ENCODE measurements around the gene SPATA12.

The SPATA12 gene, protein sequence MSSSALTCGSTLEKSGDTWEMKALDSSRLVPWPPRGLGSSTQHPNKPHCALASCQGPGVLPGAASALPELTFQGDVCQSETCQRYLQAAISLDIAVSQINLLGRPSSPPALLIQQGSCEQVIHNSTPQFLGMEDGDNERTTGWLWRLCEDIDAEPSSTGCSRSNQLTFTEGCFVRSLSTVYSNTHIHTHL
- 0 reads per million in 2 donors for total RNA-seq

DNA sequence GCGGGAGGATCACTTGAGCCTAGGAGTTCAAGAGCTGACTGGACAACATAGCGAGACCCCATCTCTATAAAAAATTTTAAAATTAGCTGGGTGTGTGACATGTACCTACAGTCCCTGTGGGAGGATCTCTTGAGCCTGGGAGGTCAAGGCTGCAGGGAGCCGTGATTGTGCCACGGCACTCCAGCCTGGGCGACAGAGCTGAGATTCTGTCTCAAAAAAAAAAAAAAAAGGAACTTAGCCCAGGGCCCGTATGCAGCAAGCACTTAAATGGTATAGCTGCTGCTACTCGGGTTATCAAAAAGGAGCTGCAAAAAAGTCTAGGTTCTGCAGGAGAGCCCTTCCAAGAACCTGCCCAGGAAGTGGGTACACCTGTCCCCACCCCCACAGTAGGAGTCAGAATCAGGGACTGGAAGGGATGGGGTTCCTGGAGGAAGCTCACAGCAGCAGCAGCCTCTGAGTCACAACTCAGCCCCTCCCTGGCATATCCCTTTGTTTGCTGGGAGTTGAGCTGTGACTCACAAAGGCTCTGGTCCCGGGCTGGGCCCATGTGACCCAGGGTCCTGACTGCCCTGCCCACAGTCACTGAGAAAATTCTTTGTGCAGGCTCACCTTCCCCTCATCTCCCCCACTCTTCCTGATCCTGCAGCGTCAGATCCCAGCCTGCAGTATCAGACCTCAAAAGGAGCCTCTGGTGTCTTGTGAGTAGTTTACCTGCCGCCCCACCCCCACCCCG is at the start of gene SPATA12:
Gene SPATA12 (plus strand): TSS at position 576 of the 733 bp plus-strand sequence. CDS start 13,031 bp downstream, outside the sequence.
- DNase-seq = no peak

DNA sequence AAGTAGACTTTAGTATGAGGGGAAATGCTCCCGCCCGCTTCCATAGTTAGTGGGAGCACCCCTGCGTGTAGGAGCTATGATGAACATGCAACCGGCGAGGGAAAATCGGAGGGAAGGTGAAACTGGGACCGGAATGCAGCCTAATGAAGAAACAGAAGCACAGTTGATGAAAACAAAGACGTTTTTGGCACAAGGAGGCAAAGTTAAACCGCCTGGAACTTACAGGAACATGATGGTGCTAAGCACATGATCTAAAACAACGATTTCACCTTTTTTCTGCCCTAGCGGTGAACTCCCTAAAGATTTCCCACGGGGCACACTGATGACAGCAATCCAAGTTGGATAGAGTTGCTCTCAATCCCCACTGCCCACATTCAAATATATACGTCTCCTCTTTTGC is 49.4 kb upstream of the SPATA12 start:
- DNase-seq = no peak

DNA sequence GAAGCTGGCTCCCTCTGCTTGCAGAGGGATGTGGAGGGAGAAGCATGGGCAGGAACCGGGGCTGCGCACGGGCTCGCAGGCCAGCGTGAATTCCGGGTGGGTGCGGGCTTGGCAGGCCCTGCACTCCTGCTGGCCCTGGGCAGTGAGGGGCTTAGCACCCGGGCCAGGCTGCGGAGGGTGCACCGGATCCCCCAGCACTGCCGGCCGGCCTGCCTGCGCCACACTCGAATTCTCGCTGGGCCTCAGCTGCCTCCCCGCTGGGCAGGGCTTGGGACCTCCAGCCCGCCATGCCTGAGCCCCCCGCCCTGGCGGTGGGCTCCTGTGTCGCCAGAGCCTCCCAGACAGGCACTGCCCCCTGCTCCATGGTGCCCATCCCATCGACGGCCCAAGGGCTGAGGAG is 47.6 kb upstream of the SPATA12 start:
- DNase-seq = no peak

DNA sequence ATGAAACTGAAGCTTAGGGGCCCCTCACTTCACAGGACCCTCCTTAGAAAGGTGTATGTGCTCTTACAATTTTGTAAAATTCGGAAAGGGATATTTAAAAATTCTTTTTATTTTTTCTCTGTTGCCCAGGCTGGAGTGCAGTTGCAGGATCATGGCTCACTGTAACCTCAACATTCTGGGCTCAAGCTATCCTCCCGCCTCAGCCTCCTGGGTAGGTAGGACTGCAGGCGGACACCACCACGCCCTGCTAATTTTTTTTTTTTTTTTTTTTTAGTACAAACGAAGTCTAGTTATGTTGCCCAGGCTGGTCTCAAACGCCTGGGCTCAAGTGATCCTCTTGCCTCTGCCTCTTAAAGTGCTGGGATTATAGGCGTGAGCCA is 45.1 kb upstream of the SPATA12 start:
- no peak for DNase-seq

DNA sequence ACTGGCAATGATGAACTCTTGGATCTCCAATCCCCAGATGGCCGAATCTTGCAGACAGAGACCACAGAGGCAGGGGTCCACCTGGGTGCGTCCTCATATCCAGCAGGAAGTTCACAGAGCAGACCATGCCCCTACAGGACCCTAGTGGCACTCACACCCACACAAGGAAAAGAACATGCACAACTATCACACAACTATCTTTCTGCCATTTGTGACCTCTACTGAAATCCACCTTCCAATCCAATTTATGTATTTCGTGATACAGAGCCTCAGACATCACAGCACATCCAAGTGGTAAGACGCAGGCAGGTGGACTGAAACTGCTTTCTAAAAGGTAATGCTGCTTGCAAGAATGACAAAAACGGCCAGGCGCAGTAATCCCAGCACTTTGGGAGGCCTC is 44.6 kb upstream of the SPATA12 start:
- DNase-seq = no peak

DNA sequence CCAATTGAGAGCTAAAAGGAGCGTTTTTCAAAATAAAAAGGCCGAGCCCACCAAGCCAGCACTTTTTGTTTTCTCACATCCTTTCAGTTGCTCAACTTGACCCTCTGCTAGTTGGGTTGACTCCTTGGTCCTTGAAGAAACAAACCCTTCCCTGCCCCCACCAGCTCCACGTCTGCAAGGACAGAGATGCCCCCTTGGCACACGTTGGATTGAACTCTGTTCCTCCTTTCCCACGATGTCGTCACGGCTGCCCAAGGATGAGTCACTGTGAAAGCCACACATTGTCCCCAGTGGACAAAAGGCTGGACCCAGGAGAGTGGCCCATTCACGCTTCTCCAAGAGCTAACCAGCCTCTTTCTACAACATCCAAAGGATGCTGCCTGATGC is 43.0 kb upstream of the SPATA12 start:
- no peak for DNase-seq

DNA sequence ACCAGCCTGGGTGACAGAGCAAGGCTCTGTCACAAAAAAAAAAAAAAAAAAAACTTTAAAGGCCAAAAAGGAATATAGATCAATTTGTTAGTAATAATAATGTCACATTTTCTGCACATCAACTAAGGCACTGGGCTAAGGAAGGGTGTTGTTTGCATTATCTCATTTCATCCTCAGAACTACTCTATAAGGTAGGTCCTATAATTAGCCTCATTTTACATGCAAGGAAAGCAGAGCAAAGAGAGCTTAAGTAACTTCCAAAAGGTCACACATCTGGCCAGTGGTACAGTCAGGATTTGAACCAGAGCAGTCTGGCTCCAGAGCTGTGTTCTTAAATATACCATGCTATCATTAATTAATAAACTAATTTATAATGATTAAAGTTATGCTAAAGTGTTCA is 42.2 kb upstream of the SPATA12 start:
- DNase-seq = no peak

DNA sequence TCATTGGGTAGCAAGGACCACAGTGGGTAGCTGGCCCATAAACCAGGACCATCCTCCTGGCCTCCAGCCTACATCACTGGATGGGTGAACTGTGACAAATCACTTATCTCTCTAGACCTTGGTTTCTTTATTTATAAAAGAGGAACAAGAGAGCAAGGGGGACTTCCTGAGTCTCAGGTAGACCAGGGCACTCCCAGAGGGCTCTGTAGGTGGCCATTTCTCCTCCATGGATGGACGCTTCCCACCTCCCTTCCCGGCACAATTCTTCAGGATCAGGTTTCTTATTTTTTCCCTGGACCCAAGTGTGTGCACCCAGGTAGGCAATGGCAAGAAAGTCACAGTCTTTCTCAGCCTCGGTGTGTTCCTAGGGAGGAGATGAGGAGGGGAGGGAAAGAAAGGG is 41.4 kb upstream of the SPATA12 start:
- DNase-seq = no peak

DNA sequence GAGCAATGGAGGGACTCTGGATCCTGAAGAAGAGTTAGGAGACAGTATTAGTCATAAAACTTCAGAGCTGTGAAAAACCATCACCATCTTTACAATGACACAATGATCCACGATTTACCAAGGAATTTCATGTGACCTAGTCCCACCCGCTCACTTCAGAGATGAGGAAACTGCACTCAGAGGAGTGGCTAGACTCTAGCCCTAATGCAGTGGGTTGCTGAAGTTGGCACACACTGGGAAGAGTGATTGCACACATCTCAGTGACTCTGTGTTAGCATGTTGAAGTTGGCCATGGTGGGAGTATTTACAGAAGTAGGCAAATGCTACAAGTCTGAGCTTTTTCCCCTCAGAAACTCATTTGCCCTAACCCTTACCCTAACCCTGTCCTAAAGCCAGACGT is 35.2 kb upstream of the SPATA12 start:
- DNase-seq = no peak

DNA sequence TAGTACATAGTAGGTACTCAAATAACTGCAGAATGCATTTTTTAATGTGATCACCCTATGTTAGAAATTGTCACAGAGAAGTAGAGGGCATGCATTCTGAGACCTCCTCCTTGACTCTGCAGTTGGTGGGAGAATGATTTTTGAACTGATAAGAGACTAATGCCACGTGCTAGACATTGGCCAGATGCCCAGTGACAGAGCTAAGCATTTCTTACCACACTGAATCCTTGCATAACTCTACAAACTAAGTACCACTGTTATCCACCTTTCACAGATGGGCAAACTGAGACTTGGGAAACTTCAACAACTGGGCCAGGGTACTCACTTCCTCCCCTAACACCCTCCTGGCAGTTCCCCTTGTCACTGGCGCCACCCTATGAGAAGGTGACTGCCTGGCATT is 33.5 kb upstream of the SPATA12 start:
- DNase-seq = no peak

DNA sequence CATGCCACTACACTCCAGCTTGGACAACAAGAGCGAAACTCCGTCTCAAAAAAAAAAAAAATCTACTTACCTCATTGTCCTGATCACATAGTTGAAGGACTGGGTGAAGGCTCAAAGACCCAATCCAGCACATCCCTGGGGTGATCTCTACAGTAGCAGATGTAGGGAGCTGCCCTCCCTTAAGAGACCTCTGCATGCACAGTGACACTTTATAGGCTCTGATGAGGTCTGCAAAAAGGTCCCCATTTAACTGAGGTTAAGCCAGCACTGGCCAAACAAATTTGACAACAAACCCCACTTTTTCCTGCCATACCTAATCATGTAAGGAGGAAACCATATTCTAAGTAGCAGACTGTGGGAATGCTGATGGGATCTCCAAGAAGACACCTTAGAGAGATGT is 31.1 kb upstream of the SPATA12 start:
- DNase-seq = no peak

DNA sequence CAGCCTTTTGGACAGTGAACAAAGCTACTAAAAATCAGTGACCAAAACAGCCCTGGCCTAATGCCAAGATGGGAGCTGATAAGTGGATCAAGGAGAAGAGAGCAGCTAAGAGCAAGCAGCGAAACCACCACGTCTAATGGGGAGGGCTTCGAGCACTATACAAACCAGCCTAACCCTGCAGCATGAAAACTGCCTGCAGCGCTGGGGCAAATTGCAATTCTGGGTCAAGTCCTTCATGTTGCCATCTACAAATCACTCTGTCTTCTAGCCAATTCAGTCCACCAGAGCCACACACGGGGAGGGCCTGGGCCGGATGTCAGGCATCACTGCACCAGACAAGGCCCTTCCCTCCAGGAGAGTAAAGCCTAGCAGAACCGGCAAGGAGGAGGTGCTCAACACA is 30.5 kb upstream of the SPATA12 start:
- DNase-seq = no peak

DNA sequence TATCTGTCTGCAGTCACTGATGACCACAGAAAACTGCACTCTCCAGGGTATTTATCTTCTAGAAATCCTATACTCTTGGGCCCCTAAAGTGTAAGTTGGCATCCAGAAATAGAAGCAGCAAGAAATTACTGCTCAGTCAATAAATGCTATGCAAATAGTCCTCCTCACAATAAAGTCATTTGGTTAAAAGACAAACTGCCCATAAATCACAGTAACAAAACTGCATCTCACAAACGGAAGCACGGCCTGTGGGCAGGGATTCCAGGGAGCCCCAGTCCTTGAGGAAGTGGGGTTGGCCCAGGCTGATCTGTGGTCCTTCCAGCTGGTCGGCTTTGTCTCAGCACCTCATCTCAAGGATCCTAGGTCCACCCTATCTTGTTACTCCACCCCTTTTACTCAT is 29.7 kb upstream of the SPATA12 start:
- no peak for DNase-seq

DNA sequence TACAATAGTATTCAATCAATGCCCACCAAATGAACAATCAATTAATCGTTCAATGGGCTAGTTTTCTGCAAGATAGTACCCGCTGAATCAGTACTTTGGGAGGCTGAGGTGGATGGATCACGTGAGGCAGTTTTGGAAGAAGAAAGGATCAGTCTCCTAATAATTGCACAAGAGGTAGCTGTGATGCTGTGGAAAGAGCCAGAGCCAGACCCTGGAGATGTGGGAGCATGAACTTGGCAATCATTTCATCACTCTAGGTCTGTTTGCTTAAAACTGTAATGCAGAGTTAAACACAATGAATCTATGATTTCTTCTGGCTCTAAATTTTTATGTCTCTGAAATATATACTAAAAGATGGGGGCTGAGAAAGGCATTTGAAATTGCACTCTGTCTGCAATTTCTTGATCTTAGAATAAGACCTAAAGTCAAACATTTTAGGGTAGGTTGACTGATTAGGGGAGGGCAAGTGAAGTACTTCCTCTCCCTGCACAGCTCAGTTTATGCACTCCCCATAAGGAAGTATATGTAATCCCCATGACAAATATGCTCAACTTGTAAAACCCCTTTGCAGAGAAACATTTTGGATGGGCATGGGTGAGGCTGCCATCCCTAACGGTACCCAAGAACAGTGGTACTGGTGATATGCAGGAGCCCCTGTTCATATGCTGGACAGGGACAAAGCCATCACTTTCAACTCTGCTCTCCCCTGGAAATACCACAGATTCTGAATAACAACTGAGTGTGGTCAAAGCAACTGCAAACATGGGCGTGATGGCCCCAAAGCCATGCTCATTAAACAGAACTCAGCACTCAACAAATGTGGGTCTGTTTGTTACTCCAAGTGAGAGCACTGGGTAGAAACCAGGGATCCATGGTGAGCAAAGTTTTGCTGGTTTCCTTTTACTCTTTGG is 28.6 kb upstream of the SPATA12 start:
- DNase-seq = no peak

DNA sequence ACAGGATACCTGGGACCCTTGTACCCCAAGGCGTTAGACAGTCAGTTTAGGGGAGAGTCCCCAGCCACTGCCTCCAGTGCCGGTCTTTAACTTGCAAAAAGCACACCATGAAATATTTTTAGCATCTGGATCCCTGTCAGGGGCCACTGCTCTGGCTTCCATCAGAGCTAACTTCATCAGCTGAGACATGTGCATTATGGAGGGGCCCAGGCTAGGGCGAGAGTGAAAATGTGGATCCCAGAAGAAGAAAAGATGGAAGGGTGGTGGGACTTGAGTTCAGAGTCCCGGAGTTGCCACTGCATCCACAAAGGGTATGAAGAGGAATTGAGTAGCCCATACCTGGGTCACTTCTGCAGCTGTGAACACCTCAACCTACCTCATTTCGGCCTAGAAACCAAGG is 23.5 kb upstream of the SPATA12 start:
- no peak for DNase-seq

DNA sequence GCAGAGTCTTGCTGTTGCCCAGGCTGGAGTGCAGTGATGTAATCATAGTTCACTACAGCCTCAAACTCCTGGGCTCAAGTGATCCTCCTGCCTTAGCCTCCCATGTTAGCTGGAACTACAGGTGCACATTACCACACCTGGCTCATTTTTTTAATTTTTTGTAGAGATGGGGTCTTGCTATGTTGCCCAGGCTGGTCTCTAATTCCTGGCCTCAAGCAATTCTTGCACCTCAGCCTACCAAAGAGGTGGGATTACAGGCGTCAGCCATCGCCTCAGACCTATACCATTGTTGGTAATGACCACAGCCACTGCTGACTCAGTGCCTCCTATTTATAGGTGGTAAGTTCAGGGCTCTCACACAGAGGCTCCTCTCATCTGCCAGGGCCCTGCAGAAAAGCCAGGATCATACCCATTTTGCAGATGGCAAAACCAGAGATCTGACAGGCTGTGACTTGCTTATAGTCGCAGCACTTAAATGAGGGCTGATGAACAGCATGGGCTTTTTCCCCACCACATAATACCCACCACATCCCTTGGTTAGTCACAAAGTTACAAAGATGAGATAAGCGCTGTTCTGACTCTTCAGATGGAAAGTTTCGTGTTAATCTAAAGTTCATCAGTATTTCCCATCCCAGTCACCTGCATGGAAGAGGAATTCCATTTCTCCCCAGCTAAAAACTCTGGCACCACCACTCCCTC is 21.8 kb upstream of the SPATA12 start:
- DNase-seq = peak in 1 of 5 experiments; percentile 62

DNA sequence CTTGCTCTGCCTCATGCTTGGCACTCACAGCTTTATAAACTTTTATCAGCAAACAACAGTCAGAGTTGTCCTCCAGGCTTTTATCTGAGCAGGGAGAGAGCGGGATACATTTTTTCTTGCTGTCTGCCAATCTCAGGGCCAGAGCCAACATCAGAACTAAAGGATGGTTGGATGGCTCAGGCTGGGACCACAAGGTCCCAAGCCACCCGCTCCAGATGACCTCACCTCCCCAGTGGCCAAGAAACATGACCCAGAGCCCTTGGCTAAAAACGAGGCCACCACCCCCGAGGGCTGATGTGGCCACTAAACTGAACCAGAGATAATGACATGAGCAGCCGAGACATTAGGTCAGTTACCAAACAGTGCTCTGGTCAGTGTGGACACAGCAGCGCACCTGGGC is 18.8 kb upstream of the SPATA12 start:
- no peak for DNase-seq

DNA sequence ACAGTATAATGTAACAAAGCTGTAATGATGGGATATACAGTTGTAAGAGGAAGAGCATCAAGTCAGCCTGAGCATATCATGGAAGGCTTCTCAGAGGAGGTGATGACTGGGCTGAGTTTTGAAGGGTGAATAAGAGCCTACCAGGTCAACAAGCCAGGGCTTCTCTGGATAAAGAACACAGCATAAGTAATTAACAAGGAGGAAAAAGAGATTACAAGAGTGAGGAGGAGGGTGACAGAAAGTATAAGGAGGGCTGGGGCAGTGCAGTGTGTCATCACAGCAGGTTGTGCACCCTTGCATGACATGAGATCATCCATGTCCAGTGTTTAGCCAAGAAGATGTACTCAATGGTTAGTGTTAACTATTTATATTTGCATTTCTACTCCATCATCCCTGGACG is 16.9 kb upstream of the SPATA12 start:
- DNase-seq = no peak

DNA sequence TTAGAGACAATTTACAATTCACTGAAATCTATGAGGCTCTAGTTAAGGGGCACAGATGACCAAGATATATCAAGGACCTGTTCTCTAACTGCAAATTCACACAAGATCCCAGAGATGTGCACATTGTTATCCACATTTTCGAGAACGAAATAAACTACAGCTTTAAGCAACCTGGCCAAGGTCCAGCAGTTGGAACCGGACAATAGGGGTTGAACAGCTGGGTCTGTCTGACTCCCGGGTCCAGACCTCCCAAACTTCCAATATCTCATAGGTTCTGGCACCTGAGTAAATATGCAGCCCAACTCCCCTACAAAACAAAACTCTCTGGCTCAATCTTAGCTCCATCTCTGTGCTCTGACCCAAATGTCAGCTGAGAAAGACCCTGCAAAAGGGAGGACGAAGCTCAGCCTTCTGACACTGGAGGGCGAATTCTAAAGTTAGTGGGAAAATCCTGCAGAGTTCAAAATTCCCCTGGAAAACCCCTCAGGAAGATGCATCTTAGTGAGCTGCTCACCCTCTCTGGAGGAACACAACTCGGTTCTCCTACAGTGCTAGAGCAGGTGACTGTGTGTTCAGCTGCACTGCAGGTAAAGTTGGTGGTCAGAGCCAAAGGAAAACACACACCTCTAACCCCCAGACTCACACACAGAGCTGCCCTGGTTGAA is 14.2 kb upstream of the SPATA12 start:
- DNase-seq = no peak

DNA sequence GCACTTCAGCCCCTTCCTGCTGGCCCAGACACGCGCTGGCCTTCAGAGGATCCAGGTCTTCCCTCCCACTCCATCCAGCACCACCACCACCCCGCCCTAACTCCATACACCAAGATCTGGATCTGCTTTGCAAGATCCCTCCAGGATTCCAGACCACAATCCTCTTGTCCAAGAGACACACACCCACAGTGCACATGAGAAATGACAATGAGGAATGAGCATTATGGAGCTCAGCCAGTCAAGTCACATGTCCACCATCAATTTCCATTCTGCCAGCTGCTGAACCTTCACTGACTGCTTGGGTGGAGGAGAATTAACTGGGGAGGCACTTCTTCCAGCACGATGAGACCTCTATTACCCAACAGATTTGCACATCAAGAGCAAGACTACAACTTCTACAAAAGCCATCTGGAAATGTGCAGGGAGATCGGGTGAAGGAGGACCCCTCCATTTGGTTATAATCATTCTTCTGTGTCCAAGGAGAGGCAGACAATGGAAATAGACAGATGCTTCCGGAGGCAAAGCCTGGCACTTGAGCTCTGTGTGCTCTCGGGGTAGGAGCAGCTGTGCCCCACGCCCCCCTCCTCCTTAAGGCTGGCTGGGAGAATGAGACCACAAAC is 12.3 kb upstream of the SPATA12 start:
- no peak for DNase-seq

DNA sequence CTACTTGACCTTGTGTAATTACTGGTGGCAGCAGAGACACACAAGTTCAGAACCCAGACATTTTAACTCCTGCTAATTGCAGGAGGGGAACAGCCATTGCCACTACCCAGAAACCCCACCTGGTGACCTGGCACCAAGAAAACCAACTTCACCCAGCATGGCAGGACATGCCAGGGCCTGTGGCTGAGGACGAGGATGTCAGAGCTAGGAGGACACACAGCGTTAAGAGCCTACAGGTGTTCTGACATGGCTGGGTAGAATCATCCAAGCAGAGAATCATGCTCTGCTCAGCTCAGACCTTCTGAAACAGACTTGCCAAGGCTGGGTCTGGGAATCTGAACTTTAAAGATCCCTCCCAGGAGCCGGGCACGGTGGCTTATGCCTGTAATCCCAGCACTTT is 11.7 kb upstream of the SPATA12 start:
- DNase-seq = no peak

DNA sequence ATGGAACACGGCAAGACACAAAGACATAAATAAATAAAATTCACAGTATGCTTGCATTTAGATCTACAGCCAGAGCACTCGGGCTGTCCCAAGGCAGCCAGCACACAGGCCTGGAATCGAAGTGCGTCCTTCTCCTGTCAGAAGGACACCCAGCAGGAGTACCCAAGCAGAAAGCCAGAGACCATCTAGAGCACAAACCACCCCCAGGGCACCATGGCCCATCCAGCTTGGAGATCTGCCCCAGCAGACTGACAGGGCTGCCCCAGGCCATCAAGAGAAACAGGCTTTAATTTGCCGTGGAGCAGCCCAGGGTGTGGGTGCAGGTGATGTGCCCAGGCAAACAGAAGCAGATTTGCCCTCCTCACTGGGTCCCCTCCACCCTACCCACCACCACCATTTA is 7.8 kb upstream of the SPATA12 start:
- no peak for DNase-seq
